NCI-H2081 (cell line): ENCODE data around the gene FOSL2.

Source experiments
- DNase-seq, 2 experiments: peaks; one replicate each; lab custom pipeline; 2025; lab: John Stamatoyannopoulos, UW

The FOSL2 gene

DNA sequence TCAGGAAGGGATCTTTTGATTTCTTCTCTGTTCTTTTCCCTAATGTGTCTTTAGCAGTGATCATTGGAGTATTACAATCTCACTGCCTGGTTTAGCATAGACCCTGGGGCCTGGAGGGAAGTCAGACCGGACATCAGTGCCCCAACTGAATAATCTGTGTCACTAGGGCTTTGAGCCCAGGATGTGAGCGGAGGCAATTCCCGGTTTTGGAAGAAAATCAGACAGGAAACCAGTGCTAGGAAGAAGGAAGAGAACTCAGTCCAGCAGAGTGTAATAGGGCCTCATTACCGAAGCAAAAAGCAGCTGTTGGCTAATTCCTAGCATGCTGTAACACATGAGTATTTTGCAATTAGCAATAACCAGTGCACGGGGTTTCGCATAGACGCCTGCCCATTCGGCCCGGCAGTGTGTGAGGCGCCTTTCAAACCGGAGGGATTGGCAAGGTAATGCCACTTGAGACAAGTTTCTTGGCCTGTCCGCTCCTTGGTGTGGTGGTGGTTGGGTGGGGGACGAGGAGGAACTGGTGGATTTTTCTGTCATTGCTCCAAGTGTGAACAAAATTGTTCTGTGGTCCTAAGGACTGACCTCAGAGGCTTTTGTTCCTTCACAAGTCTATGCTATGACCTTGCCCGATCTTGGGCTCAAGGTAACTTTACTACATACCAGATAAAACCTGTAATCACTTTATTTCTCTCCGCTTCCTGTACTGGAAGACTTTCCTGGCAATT, 2.8 kb downstream of the FOSL2 start:
- DNase-seq = no peak

DNA sequence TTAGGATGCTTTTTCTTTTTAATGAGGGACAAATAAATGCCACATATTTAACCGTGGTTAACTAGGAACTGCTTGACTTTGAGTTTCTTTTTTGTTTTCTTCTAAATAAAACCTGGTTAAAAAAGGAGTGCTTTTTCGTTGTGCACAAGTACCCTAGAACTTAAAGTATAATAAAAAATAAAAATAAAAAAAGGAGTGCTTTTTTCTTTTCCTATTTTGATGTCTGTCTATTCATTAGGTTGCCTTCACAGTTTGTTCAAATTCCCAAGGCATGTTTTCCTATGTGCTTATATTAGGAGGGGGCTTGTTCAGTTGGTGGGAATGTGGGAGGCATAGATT, 4.4 kb downstream of the FOSL2 start:
- no peak for DNase-seq

DNA sequence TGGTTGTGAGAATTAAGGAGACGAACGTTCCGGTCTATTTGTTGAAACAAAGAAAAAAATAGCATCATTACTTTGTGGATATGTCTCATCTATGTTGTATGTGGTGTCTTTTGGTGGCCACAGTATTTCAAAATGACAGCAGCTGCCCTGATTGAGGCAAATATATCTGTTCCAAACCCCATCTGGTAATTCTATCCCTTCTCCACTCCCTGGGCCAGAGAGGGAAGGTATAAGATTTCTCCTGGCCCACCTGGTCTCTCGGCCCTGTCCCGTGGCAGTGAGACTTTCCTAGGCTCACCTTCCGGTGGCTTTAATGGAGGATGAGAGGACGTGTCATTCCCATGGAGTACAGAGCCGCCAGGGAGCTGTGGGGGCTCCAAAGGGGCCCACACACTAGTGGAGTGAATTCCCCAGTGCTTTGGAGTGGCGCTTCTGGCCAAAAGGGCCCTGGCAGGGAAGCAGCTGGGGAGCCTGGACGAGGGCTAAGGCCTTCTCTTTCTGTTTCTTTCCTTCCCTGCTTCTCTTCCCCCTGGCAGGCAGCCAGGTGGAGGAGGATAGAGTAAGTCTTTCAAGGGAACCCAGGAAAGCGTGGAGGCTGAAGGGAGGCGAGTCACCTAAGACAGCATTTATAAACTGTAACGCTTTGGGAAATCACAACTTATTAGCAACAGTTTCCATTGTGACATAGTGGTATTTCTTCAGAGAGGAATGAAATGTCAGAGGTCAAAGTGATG, 5.6 kb downstream of the FOSL2 start:
- DNase-seq = no peak

- DNase-seq = no peak
These were observed 6.6 kb downstream of the FOSL2 start for GRCh38 chr2:28399289-28399688.

DNA sequence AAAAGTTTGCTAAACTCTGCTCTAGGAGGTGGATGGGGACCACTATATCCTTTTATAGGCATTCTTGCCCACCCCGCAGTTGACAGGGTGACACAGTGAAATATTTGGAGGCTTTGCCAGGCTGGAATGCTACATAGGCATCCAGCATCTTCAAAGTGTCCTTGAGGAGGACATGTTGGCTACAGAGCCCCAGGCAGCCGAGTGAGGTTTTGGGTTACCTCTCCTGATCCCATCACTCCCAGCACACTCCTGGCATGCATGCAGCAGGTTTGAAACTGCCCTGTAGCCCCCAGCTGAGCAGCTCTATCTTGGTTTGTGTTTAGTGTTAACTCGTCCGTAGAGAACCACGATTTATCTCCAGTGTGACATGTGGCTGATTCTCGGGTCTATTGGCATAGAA, 7.3 kb downstream of the FOSL2 start:
- no peak for DNase-seq

DNA sequence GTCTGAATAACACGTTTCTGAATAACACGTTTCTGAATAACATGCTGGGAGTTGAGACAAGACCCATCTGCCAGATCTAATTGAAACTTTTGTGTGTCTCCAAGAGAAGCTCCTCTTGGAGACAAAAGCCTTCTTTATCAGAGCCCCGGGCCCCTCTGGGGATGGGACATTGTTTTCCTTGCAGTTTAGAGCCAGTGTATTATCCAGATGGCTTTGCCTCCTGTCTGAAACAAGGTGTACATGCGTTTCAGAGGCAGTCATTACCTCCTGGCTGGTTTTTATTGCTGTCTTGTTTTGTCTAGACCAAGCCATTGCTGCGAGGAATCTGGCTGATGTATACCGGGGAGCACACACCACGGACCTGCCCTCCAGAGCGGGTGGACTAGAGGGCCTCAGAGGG, 7.8 kb downstream of the FOSL2 start:
- DNase-seq = no peak

- no peak for DNase-seq
These were observed 8.3 kb downstream of the FOSL2 start for GRCh38 chr2:28400921-28401320.

- no peak for DNase-seq
These were observed 8.8 kb downstream of the FOSL2 start for GRCh38 chr2:28401411-28401810.

- no peak for DNase-seq
These were observed 9.4 kb downstream of the FOSL2 start for GRCh38 chr2:28401948-28402550.

- DNase-seq = peak; percentile 19 to 55
These were observed 10.8 kb downstream of the FOSL2 start for GRCh38 chr2:28403370-28403956.

DNA sequence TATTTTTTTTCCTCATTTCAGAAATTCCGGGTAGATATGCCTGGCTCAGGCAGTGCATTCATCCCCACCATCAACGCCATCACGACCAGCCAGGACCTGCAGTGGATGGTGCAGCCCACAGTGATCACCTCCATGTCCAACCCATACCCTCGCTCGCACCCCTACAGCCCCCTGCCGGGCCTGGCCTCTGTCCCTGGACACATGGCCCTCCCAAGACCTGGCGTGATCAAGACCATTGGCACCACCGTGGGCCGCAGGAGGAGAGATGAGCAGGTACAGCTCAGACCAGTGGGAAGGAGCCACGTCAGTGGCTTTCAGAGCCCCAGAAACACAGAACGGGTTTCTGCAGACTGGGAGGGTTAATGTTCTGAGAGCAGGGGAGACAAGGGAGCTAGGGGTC, 11.4 kb downstream of the FOSL2 start:
- no peak for DNase-seq

- DNase-seq = no peak
These were observed 12.9 kb downstream of the FOSL2 start for GRCh38 chr2:28405537-28405936.

GRCh38 chr2:28406276-28407096, 13.8 kb downstream of the FOSL2 start:
- no peak for DNase-seq

DNA sequence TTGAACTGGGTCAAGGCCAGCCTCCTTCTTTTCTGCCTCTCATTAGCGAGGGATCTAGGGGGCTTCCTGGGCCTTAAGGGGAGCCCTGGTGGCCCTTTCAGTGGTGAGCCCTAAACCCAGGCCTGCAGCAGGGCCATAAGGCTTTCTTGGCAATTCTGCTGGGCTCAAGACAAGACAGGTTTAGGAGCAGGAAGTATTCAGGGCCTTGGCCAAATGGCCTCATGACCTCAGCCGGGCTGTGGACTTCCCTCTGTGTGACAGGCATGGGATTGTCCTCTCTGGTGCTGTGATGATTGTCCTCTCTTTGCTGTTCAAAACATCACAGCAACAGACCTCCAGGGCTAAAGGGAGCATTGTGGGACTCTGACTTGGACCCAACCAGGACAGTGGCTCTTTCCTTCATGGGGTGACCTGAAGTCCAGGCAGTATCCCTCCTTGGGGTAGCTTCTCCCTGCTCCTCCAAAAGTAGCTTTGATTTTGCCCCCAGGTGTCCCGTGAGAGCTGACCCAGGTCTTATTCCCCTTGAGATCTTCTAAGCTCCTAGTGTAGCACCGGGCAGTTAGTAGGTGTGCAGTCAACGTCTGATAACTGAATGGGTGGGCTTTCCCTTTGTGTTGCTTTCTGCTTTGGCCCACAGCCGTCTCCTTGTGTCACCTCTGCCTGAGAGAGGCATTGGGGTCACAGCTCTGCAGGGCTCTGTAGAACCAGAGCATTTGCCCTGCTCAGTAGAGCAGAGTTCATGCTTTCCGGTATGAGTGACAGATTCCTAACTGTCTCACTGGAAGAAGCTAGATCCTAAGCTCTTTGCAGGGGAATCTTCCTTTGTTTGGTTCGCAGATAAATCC, 14.7 kb downstream of the FOSL2 start:
- DNase-seq = no peak

DNA sequence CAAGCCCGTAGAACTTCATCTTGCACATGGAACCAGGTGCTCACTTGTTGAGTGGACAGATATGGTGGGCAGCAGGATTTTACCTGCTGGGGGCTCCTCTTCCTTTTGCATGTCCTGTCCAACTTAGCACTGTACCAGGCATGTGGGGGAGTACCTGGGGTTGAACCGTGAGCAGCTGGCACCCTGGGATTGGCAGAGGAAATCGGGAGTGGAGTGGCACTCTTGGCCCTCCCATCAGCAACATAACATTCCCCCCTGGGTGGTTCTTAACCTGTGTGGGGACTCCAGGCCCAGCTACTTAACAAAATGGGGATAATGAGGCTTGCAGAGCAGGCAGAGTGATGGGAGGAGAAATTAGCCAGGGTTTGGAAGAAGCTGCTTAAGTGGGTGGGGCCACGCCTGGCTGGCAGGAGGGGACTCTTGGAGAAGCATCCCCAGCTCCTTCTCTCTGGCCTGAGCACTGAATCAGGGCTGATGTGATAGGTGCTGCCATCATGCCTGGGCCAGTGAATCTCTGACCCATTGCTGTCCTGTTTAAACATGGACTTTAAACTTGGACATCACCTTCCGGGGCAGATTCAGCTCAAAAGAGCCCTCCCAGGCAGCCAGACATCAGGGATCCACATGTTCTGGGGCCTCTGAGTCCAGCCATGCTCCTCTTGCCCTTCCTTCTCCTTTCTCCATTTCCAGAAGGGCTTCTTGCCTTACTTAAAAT, 15.5 kb downstream of the FOSL2 start:
- DNase-seq = no peak

DNA sequence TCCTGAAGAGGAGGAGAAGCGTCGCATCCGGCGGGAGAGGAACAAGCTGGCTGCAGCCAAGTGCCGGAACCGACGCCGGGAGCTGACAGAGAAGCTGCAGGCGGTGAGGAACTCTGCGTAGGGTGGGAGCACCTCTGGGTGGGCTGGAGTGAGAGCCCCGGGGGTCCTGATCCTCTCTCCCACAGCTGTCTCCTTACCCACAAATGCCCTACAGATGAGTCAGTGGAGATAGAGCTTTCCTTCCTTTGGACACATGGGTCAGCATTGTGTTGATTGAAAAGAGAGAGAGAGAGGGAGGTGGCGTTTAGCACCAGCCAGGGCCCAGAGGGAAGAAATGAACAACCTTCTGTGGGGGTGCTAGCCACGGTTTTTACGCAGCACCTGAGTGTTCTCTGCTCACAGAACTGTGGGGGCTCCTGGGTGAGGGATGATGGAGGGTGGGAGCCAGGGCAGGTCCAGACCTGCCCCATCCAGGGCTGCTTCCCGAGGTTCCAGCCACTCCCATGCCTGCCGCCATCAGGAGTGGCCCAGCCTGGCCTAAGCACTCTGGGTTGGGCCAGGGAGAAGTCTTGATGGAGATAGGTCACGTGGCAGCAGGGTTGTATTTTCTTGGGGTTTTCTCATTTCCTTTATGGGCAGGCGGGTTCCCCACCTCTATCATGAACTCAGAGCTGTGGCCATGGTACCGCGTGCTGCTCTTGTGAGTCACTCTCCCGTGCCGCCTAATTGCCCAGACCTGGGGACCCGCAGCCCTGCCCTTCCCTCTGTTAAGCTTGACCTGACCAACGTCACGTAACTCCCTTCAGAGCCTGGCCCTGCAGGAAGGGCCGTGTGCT, 16.3 kb downstream of the FOSL2 start:
- DNase-seq = no peak

DNA sequence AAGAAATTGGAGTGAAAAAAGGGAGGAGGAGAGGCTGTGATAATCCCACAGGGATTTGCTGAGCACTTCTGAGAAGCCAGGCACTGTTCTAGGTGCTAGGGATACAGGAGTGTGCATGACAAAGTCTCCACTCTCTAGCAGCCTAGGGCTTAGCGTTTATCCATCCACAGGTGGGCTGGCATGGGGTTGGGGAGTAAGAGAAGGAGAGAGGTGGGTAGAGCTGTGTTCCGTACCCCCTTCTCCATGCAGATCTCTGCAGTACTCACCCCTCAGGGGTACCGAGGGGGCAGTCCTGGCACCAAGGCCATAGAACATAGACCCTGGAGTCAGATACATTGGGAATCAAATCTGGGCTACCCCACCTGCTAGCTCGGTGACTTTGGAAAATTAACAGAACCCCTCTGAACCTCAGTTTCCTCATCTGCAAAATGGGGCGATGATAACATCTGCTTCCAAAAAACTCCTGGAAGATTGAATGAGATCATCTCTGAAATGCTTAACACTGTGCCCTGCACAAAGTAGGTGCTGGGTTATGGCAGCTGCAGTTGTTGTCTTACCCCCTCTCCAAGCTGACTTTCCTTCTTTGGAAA, 18.6 kb downstream of the FOSL2 start:
- no peak for DNase-seq

DNA sequence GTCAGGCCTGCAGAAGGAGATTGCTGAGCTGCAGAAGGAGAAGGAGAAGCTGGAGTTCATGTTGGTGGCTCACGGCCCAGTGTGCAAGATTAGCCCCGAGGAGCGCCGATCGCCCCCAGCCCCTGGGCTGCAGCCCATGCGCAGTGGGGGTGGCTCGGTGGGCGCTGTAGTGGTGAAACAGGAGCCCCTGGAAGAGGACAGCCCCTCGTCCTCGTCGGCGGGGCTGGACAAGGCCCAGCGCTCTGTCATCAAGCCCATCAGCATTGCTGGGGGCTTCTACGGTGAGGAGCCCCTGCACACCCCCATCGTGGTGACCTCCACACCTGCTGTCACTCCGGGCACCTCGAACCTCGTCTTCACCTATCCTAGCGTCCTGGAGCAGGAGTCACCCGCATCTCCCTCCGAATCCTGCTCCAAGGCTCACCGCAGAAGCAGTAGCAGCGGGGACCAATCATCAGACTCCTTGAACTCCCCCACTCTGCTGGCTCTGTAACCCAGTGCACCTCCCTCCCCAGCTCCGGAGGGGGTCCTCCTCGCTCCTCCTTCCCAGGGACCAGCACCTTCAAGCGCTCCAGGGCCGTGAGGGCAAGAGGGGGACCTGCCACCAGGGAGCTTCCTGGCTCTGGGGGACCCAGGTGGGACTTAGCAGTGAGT, 19.4 kb downstream of the FOSL2 start:
- no peak for DNase-seq
